ENCODE data around the gene WFDC2. TPM values are rescaled to one million over a fixed set of nuclear protein-coding genes. Genes with fewer than 3 reads are reported as not detected.

The WFDC2 gene
- total and polyA plus RNA-seq, 2 experiments from 2014 or later = not detected

DNA sequence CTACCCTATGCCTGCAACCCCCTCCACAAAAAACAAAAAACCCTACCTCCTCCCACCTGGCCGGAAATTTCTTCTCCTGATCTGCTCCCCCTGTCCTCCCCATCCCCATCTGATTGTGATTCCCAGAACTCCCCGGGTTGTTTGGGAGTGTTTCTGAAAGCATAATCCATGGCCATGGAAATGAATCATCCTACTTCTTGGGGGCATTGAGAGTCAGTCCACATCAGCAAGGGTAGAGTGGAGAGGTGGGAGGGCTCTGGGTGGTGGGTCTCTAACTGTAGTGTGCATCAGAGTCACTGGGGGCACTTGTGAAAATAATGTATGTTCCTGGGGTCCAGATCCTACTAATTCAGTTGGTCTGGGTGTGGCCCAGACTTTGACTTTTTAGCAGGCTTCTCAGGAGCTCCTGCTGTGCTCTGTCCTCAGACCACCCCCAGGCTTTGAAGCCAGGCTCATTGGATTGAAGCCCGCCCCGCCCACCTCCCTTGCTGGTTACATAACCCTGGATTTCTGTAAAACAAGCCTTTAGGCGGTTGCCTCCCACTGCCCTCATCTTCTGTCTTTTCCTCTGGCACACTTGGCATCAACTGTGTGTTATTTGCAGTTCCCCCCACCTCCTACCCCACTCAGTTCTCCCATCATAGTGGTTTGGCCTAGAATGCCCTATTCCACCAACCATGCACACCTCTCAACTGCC is 43.1 kb upstream of the WFDC2 start:
- Histone ChIP-seq H3K9ac (no peak overlapping the region), H4K20me1 (ENCODE audit: insufficient read depth) (no peaks in the 10 kb centered on the region), H3K9me3 (ENCODE audit: low read depth) (no peaks in the 10 kb centered on the region), H3K4me1 (ENCODE audit: insufficient read depth) (no peaks in the 10 kb centered on the region), H2AFZ (no peak overlapping the region), H3K27me3 (replicated peaks; ENCODE audit: insufficient read depth) (no peaks in the 10 kb centered on the region), H3K27ac (no peak overlapping the region), H3K4me3 (no peak overlapping the region), H3K79me2 (ENCODE audit: insufficient read depth) (no peaks in the 10 kb centered on the region), H3K36me3 (ENCODE audit: low read depth) (peaks cover 19% of the 10 kb centered on the region), H3F3A (ENCODE audit: insufficient read depth) (no peaks in the 10 kb centered on the region), H3K9me2 (ENCODE audit: insufficient read depth) (no peaks in the 10 kb centered on the region), H3K4me2 (ENCODE audit: unreplicated experiment) (no peak overlapping the region)
- DNase-seq = no peak
- in situ Hi-C loops (cut with MboI) = loop anchor here (25.0 kb wide), 1 partner anchor 389 kb away; no protein-coding TSS in a partner anchor
- WGBS, 2 experiments (ENCODE audit: low coverage in 1 of 2, low lambda C conversion rate in 2 of 2, missing lambda C conversion rate in 2 of 2) = 70 to 72% methylated on average over 5 of the region's 5 CpGs
- no peak for TF ChIP-seq EZH2phosphoT487 (IDR thresholded peaks at IDR 0.05; ENCODE audit: insufficient read depth, low read depth)
- no peak for TF ChIP-seq EZH2 (IDR thresholded peaks at IDR 0.05; ENCODE audit: insufficient read depth, poor library complexity, severe bottlenecking)

DNA sequence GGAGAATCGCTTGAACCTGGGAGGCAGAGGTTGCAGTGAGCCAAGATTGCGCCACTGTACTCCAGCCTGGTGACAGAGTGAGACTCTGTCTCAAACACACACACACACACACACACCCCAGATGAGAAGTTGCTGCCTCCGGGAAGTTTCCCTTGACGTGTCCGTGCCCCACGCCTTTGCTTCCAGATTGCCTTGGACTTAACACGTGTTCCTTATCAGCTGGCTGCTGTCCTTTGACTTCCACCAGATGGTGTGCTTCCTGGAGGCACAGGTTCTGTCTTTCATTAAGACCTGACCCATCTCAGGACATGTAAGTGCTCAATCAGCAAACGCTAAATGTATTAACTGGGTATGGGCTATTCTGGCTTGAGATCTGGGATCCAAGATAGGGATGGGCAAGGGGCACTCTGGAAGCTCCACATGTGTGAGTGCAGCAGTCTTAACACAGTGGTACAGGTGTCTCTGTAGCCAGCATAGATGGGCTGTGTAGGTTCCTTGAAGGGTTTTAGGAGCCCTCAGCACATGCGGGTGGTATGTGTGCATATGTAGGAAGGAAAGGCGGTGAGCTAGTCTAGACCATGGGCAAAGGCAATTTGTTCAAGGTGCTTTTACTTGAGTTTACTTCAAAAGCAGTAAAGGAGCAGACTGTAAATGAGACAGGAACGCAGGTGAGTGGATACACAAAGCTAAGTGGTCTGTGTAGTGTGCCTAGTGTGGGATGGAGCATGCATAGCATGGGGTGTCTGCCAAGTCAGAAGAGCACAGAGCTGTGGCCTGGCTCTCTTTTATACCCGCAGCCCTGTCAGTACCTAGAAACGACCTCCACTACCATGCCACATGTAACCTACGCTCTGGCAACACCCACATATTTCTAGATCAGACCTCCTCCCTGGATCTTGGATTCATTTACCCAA is 42.1 kb upstream of the WFDC2 start:
- H3K27ac ChIP-seq = no peak overlapping the region
- H3K4me1 ChIP-seq (ENCODE audit: insufficient read depth) = no peaks in the 10 kb centered on the region
- in situ Hi-C loops (cut with MboI) = loop anchor here (25.0 kb wide), 1 partner anchor 390 kb away; no protein-coding TSS in a partner anchor
- H3K9me3 ChIP-seq (ENCODE audit: low read depth) = no peaks in the 10 kb centered on the region
- H3K9ac ChIP-seq = no peak overlapping the region
- no peaks in the 10 kb centered on the region for H3K79me2 ChIP-seq (ENCODE audit: insufficient read depth)
- no peak overlapping the region for H3K4me2 ChIP-seq (ENCODE audit: unreplicated experiment)
- H4K20me1 ChIP-seq (ENCODE audit: insufficient read depth) = no peaks in the 10 kb centered on the region
- TF ChIP-seq EZH2phosphoT487 (IDR thresholded peaks at IDR 0.05; ENCODE audit: insufficient read depth, low read depth) = no peak
- TF ChIP-seq EZH2 (IDR thresholded peaks at IDR 0.05; ENCODE audit: insufficient read depth, poor library complexity, severe bottlenecking) = no peak
- DNase-seq = no peak
- 81 to 82% methylated on average over 14 of the region's 14 CpGs for WGBS, 2 experiments (ENCODE audit: low coverage in 1 of 2, low lambda C conversion rate in 2 of 2, missing lambda C conversion rate in 2 of 2)
- H2AFZ ChIP-seq = no peak overlapping the region
- no peak overlapping the region for H3K4me3 ChIP-seq
- no peaks in the 10 kb centered on the region for H3F3A ChIP-seq (ENCODE audit: insufficient read depth)
- H3K9me2 ChIP-seq (ENCODE audit: insufficient read depth) = no peaks in the 10 kb centered on the region
- H3K36me3 ChIP-seq (ENCODE audit: low read depth) = peaks cover 10% of the 10 kb centered on the region
- H3K27me3 ChIP-seq (replicated peaks; ENCODE audit: insufficient read depth) = no peaks in the 10 kb centered on the region

DNA sequence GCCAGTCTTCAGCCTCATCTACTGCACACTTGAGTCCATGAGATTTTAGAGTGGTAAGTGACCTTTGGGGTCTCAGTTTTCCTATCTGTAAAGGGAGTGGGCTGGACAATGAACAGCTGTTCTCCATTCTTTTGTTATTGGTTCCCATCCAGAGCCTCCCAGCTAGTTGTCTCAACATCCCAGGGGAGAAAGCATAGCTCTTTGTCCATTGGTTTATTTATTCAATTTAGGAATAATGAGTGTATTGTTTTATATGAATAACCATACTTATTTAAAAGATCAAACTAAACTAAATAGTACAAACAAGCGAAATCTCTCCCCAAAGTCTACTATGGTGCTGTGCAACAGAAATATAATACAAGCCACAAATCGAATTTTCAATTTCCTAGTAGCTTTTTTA is 39.9 kb upstream of the WFDC2 start:
- Histone ChIP-seq H3F3A (ENCODE audit: insufficient read depth) (no peaks in the 10 kb centered on the region), H3K9me3 (ENCODE audit: low read depth) (no peaks in the 10 kb centered on the region), H2AFZ (no peak overlapping the region), H3K4me2 (ENCODE audit: unreplicated experiment) (no peak overlapping the region), H3K79me2 (ENCODE audit: insufficient read depth) (no peaks in the 10 kb centered on the region), H3K4me1 (ENCODE audit: insufficient read depth) (no peaks in the 10 kb centered on the region), H3K9me2 (ENCODE audit: insufficient read depth) (no peaks in the 10 kb centered on the region), H3K27me3 (replicated peaks; ENCODE audit: insufficient read depth) (no peaks in the 10 kb centered on the region), H4K20me1 (ENCODE audit: insufficient read depth) (no peaks in the 10 kb centered on the region), H3K27ac (no peak overlapping the region), H3K4me3 (no peak overlapping the region), H3K36me3 (ENCODE audit: low read depth) (peaks cover 2% of the 10 kb centered on the region; the same call in 1 of the 2 replicates), H3K9ac (no peak overlapping the region)
- 86 to 87% methylated on average over 2 of the region's 2 CpGs for WGBS, 2 experiments (ENCODE audit: low coverage in 1 of 2, low lambda C conversion rate in 2 of 2, missing lambda C conversion rate in 2 of 2)
- no peak for DNase-seq
- TF ChIP-seq EZH2 (IDR thresholded peaks at IDR 0.05; ENCODE audit: insufficient read depth, poor library complexity, severe bottlenecking) (no peak), EZH2phosphoT487 (IDR thresholded peaks at IDR 0.05; ENCODE audit: insufficient read depth, low read depth) (no peak)
- in situ Hi-C loops (cut with MboI) = loop anchor here (25.0 kb wide), 1 partner anchor 392 kb away; no protein-coding TSS in a partner anchor

DNA sequence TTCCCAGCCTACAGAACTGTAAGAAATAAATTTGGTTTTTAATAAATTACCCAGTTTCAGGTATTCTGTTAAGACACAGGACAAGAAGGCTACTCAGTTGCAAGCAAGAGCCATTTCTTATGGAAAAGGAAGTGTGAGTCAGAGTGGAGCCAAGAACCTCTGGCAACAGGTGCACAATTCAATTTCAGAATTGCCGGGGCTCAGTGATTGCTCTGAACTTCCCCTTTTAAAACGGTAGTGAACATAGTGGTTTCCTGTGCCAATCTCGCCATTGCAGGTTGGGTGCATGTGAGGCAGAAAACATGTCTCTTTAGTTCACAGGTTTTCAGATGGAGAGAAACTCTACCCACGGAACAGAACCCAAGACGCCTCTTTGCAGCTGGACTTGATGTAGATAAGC is 37.3 kb upstream of the WFDC2 start:
- Histone ChIP-seq H3K9ac (no peak overlapping the region), H3K4me1 (ENCODE audit: insufficient read depth) (no peaks in the 10 kb centered on the region), H3K36me3 (ENCODE audit: low read depth) (no peaks in the 10 kb centered on the region), H3F3A (ENCODE audit: insufficient read depth) (peaks cover 4% of the 10 kb centered on the region; the same call in 1 of the 2 replicates), H3K9me2 (ENCODE audit: insufficient read depth) (no peaks in the 10 kb centered on the region), H3K27me3 (replicated peaks; ENCODE audit: insufficient read depth) (no peaks in the 10 kb centered on the region), H3K27ac (no peak overlapping the region), H4K20me1 (ENCODE audit: insufficient read depth) (no peaks in the 10 kb centered on the region), H3K9me3 (ENCODE audit: low read depth) (no peaks in the 10 kb centered on the region), H3K4me3 (no peak overlapping the region), H2AFZ (no peak overlapping the region), H3K4me2 (ENCODE audit: unreplicated experiment) (no peak overlapping the region), H3K79me2 (ENCODE audit: insufficient read depth) (no peaks in the 10 kb centered on the region)
- WGBS, 2 experiments (ENCODE audit: low coverage in 1 of 2, low lambda C conversion rate in 2 of 2, missing lambda C conversion rate in 2 of 2) = 88 to 89% methylated on average over 5 of the region's 5 CpGs
- DNase-seq = no peak
- no peak for TF ChIP-seq EZH2phosphoT487 (IDR thresholded peaks at IDR 0.05; ENCODE audit: insufficient read depth, low read depth)
- TF ChIP-seq EZH2 (IDR thresholded peaks at IDR 0.05; ENCODE audit: insufficient read depth, poor library complexity, severe bottlenecking) = no peak
- in situ Hi-C loops (cut with MboI) = loop anchor here (25.0 kb wide), 1 partner anchor 395 kb away; no protein-coding TSS in a partner anchor

Data from GM23248 (cell line).